ENCODE data around the gene CLIC4. TPM values are rescaled to one million over a fixed set of nuclear protein-coding genes. Genes with fewer than 3 reads are reported as not detected.

CLIC4 gene
- total RNA-seq, 1 donor from 2014 or later: 120 TPM

- Histone ChIP-seq H3K36me3 (ENCODE audit: control insufficient read depth, insufficient read depth, low read length) (no peaks in the 10 kb centered on the region), H3K4me3 (ENCODE audit: low read depth, low read length) (no peak overlapping the region), H3K27me3 (ENCODE audit: control insufficient read depth, insufficient read depth, low read length) (no peaks in the 10 kb centered on the region)
- FAIRE-seq (no peak), DNase-seq (ENCODE audit: low read depth) (no peak)
- TF ChIP-seq CTCF (IDR thresholded peaks at IDR 0.05; ENCODE audit: insufficient read depth, low read length, severe bottlenecking): no peak
These were observed 20.7 kb upstream of the CLIC4 start for GRCh38 chr1:24724345-24725208.

- no peak for TF ChIP-seq CTCF (IDR thresholded peaks at IDR 0.05; ENCODE audit: insufficient read depth, low read length, severe bottlenecking)
- no peaks in the 10 kb centered on the region for H3K36me3 ChIP-seq (ENCODE audit: control insufficient read depth, insufficient read depth, low read length)
- H3K4me3 ChIP-seq (ENCODE audit: low read depth, low read length): no peak overlapping the region
- no peaks in the 10 kb centered on the region for H3K27me3 ChIP-seq (ENCODE audit: control insufficient read depth, insufficient read depth, low read length)
- FAIRE-seq (no peak), DNase-seq (ENCODE audit: low read depth) (no peak)
These were observed 20.0 kb upstream of the CLIC4 start for GRCh38 chr1:24725209-24725651.

DNA sequence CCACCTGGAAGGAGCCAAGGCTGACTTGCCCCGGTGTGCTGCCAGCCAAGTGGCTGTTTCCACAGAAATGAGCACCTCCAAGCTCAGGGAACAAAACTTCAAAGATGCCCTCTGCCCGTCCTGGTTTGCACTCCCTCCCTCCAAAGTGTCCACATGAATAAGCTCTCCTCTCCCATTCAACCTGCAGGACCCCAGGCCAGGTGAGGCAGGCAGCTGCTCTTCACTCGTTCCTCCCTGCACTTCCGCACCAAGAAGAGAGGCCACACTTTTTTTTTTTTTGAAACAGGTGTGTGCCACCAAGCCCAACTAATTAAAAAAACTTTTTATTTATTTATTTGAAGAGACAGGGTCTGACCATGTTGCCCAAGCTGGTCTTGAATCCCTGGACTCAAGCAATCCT is 18.5 kb upstream of the CLIC4 start:
- DNase-seq (ENCODE audit: low read depth) (no peak), FAIRE-seq (no peak)
- no peak for TF ChIP-seq CTCF (IDR thresholded peaks at IDR 0.05; ENCODE audit: insufficient read depth, low read length, severe bottlenecking)
- H3K4me3 ChIP-seq (ENCODE audit: low read depth, low read length): no peak overlapping the region
- H3K27me3 ChIP-seq (ENCODE audit: control insufficient read depth, insufficient read depth, low read length): no peaks in the 10 kb centered on the region
- no peaks in the 10 kb centered on the region for H3K36me3 ChIP-seq (ENCODE audit: control insufficient read depth, insufficient read depth, low read length)

- Histone ChIP-seq H3K27me3 (ENCODE audit: control insufficient read depth, insufficient read depth, low read length) (no peaks in the 10 kb centered on the region), H3K36me3 (ENCODE audit: control insufficient read depth, insufficient read depth, low read length) (no peaks in the 10 kb centered on the region), H3K4me3 (ENCODE audit: low read depth, low read length) (no peak overlapping the region)
- FAIRE-seq: no peak
- no peak for DNase-seq (ENCODE audit: low read depth)
- no peak for TF ChIP-seq CTCF (IDR thresholded peaks at IDR 0.05; ENCODE audit: insufficient read depth, low read length, severe bottlenecking)
These were observed 17.6 kb upstream of the CLIC4 start for GRCh38 chr1:24727501-24728216.

DNA sequence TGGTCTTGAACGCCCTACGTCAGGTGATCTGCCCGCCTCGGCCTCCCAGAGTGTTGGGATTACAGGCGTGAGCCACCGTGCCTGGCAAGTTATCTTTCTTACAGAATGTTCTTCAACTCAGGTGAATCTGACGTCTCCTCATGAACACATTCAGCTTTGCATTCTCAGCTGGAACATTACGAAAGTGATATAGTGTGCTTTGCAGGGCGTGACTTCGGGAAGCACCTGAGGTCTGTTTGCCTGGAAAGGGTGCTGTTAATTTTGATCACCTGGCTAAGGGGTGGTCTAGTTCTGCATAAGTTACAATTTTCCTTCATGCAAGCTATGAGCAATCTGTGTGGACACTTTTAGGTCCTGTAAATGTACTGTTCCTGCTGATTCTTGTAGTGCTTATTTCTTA is 16.3 kb upstream of the CLIC4 start:
- H3K4me3 ChIP-seq (ENCODE audit: low read depth, low read length): no peak overlapping the region
- DNase-seq (ENCODE audit: low read depth) (no peak), FAIRE-seq (no peak)
- H3K27me3 ChIP-seq (ENCODE audit: control insufficient read depth, insufficient read depth, low read length): no peaks in the 10 kb centered on the region
- no peaks in the 10 kb centered on the region for H3K36me3 ChIP-seq (ENCODE audit: control insufficient read depth, insufficient read depth, low read length)
- no peak for TF ChIP-seq CTCF (IDR thresholded peaks at IDR 0.05; ENCODE audit: insufficient read depth, low read length, severe bottlenecking)
